Transverse colon (tissue), 4 donors: ENCODE data around the gene CASK. TPM values are rescaled to one million over a fixed set of nuclear protein-coding genes. Genes with fewer than 3 reads are reported as not detected.

Experiments used
- DNase-seq: peaks from one replicate; pipeline ENCODE4 v3.0.0-alpha.2; 2019
- H3K27ac ChIP-seq, 4 donors: fragments of 200-600 bp; sonication (generic); 2 replicates each; pipeline ENCODE4 v1.5.1; 2016 to 2018; ENCODE audit warnings: inconsistent platforms in 4 of 4
- H3K27me3 ChIP-seq: fragments of 200-600 bp; sonication (generic); 2 replicates; pipeline ENCODE4 v1.5.1; 2017; ENCODE audit warnings: inconsistent platforms
- H3K36me3 ChIP-seq, 4 donors: fragments of 200-600 bp; sonication (generic); 2 replicates each; pipeline ENCODE4 v1.5.1; 2017 to 2019; ENCODE audit warnings: inconsistent platforms in 4 of 4
- H3K4me1 ChIP-seq, 4 donors: fragments of 200-600 bp; sonication (generic); 2 replicates each; pipeline ENCODE4 v1.5.1; 2017 to 2020; ENCODE audit warnings: inconsistent platforms in 4 of 4
- H3K4me3 ChIP-seq, 4 donors: fragments of 200-600 bp; sonication (generic); 1 replicate in 1 of 4; 2 replicates in 3 of 4; pipeline versions ENCODE4 v1.5.1 to v1.6.1; 2017 to 2019; ENCODE audit warnings: inconsistent platforms in 4 of 4
- H3K9me3 ChIP-seq, 2 donors: fragments of 200-600 bp; sonication (generic); 2 replicates each; pipeline ENCODE4 v1.5.1; 2017 to 2019; ENCODE audit warnings: inconsistent platforms in 2 of 2
- EP300 ChIP-seq: sonication (generic); formaldehyde crosslinking; IDR thresholded peaks from one replicate; pipeline ENCODE4 v1.6.1; 2017; ENCODE audit warnings: antibody characterized with exemption, low read depth
- POLR2A ChIP-seq: fragments of 450-650 bp; IDR thresholded peaks from one replicate; pipeline ENCODE4 v1.6.1; 2016; ENCODE audit warnings: antibody characterized with exemption, mild to moderate bottlenecking, moderate library complexity
- POLR2AphosphoS5 ChIP-seq, 3 donors: sonication (generic); formaldehyde crosslinking; IDR thresholded peaks; one replicate each; pipeline ENCODE4 v1.6.1; 2016; ENCODE audit warnings: antibody characterized with exemption in 3 of 3
- WGBS, 2 donors: methylation state at CpG; one replicate each; pipeline ENCODE4 v1.1.5; 2018; ENCODE audit warnings: low coverage in 1 of 2; 5-methylcytosine and 5-hydroxymethylcytosine counted together
- in situ Hi-C, 4 donors: fragments of 200-750 bp; cut with MboI; loops; one replicate each; pipeline versions ENCODE4 v1.15.0 to v1.15.1; 2017; ENCODE audit warnings: low sequenced_read_pairs in 3 of 4, low pct_ligation_motif_present in 1 of 4, low pct_unique_long_range_greater_than_20kb in 1 of 4
- intact Hi-C: fragments of 100-400 bp; cut with DNase I; formaldehyde crosslinking; loops from one replicate; pipeline ENCODE4 v1.15.1; 2023; ENCODE audit warnings: low total_unique reads
- total RNA-seq, 4 donors: library from RNA; depleted of rRNA; stranded (reverse); fragments of >200 nt; gene quantifications; one replicate each; pipeline ENCODE4 v1.1.0, GENCODE V29; 2016
- TF ChIP-seq, protein P1 (sequence below), 5 experiments: fragments of 200-600 bp in 3 of 5; fragments of 450-650 bp in 2 of 5; sonication (generic) in 3 of 5; IDR thresholded peaks; 1 replicate in 2 of 5; 2 replicates in 3 of 5; pipeline ENCODE4 v1.5.1; 2016 to 2017; ENCODE audit warnings: antibody characterized with exemption in 5 of 5, inconsistent platforms in 3 of 5, mild to moderate bottlenecking in 2 of 5, moderate library complexity in 1 of 5

Gene CASK
- total RNA-seq, 4 donors from 2014 or later: 26.6 to 86.1 (median 56.3) TPM

DNA sequence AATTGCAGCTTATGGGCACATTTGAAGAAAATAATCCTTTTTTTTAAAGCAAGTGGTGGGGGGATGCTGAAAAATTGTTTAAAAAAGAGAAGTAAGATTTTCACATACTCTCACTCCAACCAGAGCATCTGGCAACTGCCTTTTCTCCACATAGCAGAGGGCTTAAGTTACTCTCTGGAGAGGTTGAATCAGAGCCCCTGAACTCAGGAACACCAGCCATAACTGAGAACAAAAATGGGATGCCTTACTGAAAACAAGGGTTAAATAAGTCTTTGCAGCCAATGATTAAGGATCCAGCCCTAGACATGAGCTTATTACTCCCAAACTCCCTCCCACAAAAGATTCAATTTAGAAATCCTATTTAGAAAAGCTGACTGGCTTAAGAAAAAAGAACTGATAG, 27.5 kb downstream of the CASK start:
- no peak overlapping the region for H3K4me3 ChIP-seq
- in situ Hi-C loops (no loop called here), intact Hi-C loops (no loop called here)
- no peaks in the 10 kb centered on the region for H3K9me3 ChIP-seq
- no peaks in the 10 kb centered on the region for H3K27me3 ChIP-seq
- no peaks in the 10 kb centered on the region for H3K36me3 ChIP-seq
- no peak for DNase-seq
- H3K27ac ChIP-seq: no peak overlapping the region
- no peaks in the 10 kb centered on the region for H3K4me1 ChIP-seq
- TF ChIP-seq, protein P1, sequence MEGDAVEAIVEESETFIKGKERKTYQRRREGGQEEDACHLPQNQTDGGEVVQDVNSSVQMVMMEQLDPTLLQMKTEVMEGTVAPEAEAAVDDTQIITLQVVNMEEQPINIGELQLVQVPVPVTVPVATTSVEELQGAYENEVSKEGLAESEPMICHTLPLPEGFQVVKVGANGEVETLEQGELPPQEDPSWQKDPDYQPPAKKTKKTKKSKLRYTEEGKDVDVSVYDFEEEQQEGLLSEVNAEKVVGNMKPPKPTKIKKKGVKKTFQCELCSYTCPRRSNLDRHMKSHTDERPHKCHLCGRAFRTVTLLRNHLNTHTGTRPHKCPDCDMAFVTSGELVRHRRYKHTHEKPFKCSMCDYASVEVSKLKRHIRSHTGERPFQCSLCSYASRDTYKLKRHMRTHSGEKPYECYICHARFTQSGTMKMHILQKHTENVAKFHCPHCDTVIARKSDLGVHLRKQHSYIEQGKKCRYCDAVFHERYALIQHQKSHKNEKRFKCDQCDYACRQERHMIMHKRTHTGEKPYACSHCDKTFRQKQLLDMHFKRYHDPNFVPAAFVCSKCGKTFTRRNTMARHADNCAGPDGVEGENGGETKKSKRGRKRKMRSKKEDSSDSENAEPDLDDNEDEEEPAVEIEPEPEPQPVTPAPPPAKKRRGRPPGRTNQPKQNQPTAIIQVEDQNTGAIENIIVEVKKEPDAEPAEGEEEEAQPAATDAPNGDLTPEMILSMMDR (IDR thresholded peaks at IDR 0.05): no peak
- TF ChIP-seq POLR2AphosphoS5 (IDR thresholded peaks at IDR 0.05): no peak
- no peak for TF ChIP-seq POLR2A
- no peak for TF ChIP-seq EP300

DNA sequence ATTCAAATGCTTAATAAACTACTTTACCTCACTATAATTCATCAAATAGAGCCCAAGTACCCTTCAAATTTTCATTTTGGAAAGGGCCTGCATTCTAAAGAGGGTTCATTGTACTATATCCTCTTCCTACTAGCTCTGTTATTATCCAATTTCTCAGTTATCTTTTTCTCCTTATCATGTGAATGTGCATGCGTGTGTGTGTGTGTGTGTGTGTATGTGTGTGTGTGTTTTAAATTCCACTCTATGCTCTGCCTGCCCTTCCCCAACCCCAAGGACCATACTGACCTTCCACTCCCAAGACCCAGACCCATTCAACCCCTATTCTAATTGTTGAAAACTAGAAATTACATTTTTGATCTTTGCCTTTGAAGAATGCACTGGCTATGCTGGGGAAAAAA, 33.3 kb downstream of the CASK start:
- H3K4me3 ChIP-seq: no peak overlapping the region
- no peaks in the 10 kb centered on the region for H3K4me1 ChIP-seq
- no peak overlapping the region for H3K27ac ChIP-seq
- in situ Hi-C loops (no loop called here), intact Hi-C loops (no loop called here)
- H3K27me3 ChIP-seq: no peaks in the 10 kb centered on the region
- H3K9me3 ChIP-seq: no peaks in the 10 kb centered on the region
- WGBS, 2 donors: 61% methylated on average over 1 of the region's 1 CpG; no CpG with 5 or more reads in 1 of the 2 donors
- no peaks in the 10 kb centered on the region for H3K36me3 ChIP-seq
- no peak for DNase-seq
- TF ChIP-seq, protein P1 (IDR thresholded peaks at IDR 0.05): no peak
- TF ChIP-seq POLR2AphosphoS5 (IDR thresholded peaks at IDR 0.05) (no peak), POLR2A (no peak), EP300 (no peak)

DNA sequence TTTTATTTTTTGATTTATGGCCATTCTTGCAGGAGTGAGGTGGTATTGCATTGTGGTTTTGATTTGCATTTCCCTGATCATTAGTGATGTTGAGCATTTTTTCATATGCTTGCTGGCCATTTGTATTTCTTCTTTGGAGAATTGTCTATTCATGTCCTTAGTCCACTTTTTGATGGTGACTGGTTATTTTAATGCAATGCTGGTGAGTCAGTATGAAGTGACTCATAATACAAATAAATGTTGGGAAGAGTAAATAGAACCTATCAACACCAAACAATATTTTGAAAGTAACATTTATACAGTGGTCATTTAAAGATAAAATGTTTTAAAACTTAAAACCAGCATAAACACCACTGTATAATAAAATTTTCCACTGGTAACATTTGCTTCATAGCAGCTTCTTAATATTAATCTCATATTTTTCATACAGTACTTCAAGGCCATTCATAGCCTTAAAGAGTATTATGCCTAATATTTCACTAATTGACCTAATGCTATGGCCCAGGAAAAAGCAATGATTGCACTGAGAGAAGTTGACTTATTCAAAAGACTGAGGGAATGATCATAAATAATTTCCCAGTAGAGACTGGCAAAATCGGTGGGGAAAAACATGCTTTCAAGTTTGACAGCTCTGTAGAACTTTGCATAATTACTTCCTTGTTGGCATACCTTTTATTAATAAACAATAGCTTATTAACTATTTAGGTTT, 33.9 kb downstream of the CASK start:
- no peak overlapping the region for H3K27ac ChIP-seq
- in situ Hi-C loops: no loop called here
- no peaks in the 10 kb centered on the region for H3K4me1 ChIP-seq
- TF ChIP-seq POLR2A (no peak), POLR2AphosphoS5 (IDR thresholded peaks at IDR 0.05) (no peak), EP300 (no peak)
- TF ChIP-seq, protein P1 (IDR thresholded peaks at IDR 0.05): no peak
- no peak for DNase-seq
- H3K36me3 ChIP-seq: no peaks in the 10 kb centered on the region
- no peaks in the 10 kb centered on the region for H3K27me3 ChIP-seq
- WGBS, 2 donors: 61% methylated on average over 1 of the region's 1 CpG; no CpG with 5 or more reads in 1 of the 2 donors
- H3K9me3 ChIP-seq: no peaks in the 10 kb centered on the region
- intact Hi-C loops: no loop called here
- H3K4me3 ChIP-seq: no peak overlapping the region

DNA sequence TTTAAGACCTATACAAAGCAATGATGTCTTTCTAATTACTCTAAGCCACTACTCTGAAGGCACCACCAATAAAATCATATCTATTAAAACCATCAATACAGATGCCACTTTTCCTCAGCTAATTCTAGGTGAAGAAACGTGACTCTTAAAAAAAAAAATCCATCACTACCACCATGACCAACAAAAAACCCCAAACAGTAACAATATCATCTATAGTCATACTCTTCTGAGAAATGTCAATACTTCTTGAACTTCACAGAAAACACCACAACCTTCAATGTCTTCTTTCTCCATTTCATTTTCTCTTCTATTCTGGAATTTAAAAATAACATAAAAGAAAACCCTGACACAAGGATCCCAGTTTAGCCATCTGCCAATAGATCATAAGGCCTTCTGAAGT, 35.7 kb downstream of the CASK start:
- no peak overlapping the region for H3K4me3 ChIP-seq
- no peaks in the 10 kb centered on the region for H3K27me3 ChIP-seq
- 44 to 100% methylated on average over 1 of the region's 1 CpG for WGBS, 2 donors
- TF ChIP-seq EP300 (no peak), POLR2AphosphoS5 (IDR thresholded peaks at IDR 0.05) (no peak), POLR2A (no peak)
- TF ChIP-seq, protein P1 (IDR thresholded peaks at IDR 0.05): no peak
- no peaks in the 10 kb centered on the region for H3K4me1 ChIP-seq
- no peaks in the 10 kb centered on the region for H3K9me3 ChIP-seq
- DNase-seq: no peak
- in situ Hi-C loops (no loop called here), intact Hi-C loops (no loop called here)
- H3K27ac ChIP-seq: no peak overlapping the region
- no peaks in the 10 kb centered on the region for H3K36me3 ChIP-seq
